ENCODE results near the gene ZMYM2. TPM values are rescaled to one million over a fixed set of nuclear protein-coding genes. Genes with fewer than 3 reads are reported as not detected.

ZMYM2 gene
- total RNA-seq = 10 to 100 TPM; 52.7 to 58.5 TPM

DNA sequence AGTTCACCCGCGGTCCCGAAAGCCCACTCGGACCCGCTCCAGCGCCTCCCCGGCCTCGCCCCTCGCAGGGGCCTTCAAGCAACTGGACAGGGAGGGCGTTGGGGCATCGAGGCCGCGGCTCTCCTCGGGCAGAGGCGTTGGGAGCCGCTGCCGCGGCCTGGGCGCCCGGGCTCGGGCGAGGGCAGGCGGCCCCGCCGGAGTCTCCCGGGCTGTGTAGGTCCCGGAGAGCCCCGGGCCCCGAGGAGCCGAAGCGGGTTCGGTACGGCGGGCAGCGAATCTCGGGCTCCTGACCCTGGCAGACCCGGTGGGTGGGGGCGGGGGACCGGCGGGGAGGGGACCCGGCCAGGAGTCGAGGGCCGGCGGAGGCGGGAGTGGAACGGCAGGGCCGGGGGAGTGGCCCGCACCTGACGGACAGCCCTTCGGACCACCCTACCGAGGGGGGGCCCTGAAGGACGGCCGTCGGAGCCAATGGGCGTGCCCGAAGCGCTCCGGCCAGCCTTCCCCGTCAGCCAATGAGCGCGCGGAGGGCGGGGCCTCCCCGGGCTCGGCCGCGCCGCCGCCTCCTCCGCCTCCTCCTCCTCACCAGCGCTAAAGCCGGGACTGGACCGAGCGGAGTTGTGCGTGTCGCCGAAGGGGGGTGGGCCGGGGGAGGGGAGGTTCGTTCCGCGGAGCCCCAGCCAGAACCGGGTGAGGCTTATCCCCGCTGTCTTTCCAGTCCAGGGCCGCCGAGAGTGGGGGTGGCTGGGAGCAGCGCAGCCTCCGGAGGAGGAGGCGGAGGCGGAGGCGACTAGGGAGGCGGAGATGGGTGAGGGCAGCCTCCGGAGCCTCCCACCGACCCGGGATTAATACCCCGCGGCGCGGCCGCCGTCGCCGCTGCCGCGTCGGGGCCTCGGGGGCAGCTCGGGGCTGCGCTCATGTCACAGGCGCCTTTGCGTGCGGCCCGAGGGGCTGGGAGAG is at the start of gene ZMYM2:
TSS of gene ZMYM2 (plus strand) at position 573 of the 957 bp plus-strand sequence. CDS start 34,346 bp downstream, outside the sequence.
- H3K27ac Mint-ChIP-seq = peak within 1 kb of the TSS; percentile 95
- peaks cover 14% of the 10 kb centered on the region for H3K36me3 Mint-ChIP-seq
- H3K27me3 Mint-ChIP-seq = no peaks in the 10 kb centered on the region
- H3K4me1 Mint-ChIP-seq = peaks cover 28% of the 10 kb centered on the region
- H3K9me3 Mint-ChIP-seq = no peaks in the 10 kb centered on the region
- H3K4me3 Mint-ChIP-seq = peak within 1 kb of the TSS; percentile 89
- peak; percentile 99 for DNase-seq

DNA sequence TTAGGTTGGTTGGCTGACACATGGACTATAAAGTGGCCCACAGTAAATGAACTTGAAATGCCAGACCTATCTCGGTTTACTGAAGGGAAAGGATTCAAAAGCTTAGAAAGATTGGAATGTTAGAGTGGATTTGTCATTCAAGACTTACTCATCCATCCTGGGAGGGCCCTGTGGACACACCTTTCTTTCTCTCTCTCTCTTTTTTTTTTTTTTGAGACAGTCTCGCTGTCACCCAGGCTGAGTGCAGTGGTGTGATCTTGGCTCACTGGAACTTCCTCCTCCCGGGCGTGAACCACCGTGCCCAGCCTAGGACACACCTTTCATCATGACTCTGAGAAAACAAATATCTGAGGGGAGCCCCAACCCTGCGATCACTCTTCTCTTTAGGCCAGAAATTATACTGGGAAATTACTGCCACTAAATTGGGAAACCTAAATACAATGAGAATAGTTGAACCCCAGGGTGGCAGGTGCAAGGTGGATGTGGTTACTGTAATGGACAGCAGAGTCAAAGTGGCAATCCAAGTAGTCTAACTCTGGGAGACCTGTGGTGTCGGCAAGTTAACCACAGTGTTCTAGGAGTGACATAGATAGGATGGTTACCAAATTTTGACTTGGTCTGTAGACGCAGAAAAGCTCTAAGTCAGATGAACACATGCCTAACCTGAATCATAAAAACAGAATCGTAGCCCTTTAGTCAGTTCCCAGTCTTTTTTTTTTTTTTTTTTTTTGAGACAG is 48.0 kb upstream of the ZMYM2 start:
- no peak for DNase-seq
- Mint-ChIP-seq H3K27ac (no peak overlapping the region), H3K4me1 (no peaks in the 10 kb centered on the region), H3K9me3 (no peaks in the 10 kb centered on the region), H3K4me3 (no peak overlapping the region), H3K27me3 (no peaks in the 10 kb centered on the region), H3K36me3 (no peaks in the 10 kb centered on the region)

DNA sequence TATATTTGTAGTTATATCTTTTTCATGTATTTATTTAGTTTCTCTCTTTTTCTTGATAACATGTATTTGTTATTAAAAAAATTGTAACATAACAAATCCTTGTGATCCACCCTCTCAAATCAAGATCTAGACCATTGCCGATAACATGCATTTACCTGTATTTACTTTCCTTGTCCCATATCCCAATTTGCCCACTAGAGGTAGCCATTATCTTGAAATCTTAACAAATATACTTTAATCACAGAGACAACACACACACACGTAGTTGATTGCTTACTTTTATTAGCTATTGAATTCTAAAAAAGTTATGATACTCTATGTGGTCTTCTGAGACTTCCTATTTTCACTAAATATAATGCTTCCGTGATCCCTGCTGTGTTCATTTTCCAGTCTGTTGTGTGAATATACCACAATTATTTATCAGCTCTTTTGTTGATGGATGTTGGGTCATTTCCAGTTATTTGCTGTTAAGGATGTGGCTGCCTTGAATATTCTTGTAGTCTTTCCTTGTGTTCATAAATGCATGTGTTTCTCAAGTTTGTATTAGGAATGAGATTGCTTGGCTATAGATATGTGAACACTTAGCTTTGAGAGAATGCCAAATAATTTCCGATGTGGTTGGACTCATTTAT is 31.3 kb upstream of the ZMYM2 start:
- H3K4me1 Mint-ChIP-seq = peaks cover 2% of the 10 kb centered on the region
- no peak overlapping the region for H3K27ac Mint-ChIP-seq
- H3K4me3 Mint-ChIP-seq = no peak overlapping the region
- no peaks in the 10 kb centered on the region for H3K9me3 Mint-ChIP-seq
- no peak for DNase-seq
- H3K36me3 Mint-ChIP-seq = no peaks in the 10 kb centered on the region
- H3K27me3 Mint-ChIP-seq = no peaks in the 10 kb centered on the region

DNA sequence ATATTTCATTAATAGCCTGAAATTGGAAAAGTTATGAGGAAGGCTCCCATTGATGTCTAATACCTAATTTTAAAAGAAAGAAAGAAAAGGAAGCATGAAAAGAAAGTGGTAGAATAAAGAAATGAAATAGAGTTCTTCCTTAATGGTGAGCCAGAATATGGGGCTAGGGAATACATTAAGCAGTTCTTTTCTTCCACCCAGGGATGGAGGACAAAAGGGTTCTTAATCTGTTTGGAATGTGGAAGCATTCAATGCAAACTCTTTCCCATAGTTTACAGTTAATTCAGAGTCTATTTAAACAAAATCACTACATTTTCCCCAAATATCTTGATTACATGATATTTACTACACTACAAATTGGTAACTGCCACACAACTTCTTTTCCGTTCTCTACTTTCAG is 18.4 kb upstream of the ZMYM2 start:
- no peak overlapping the region for H3K4me3 Mint-ChIP-seq
- H3K9me3 Mint-ChIP-seq = no peaks in the 10 kb centered on the region
- H3K4me1 Mint-ChIP-seq = no peaks in the 10 kb centered on the region
- DNase-seq = no peak
- H3K27ac Mint-ChIP-seq = no peak overlapping the region
- peaks cover 9% of the 10 kb centered on the region for H3K27me3 Mint-ChIP-seq
- H3K36me3 Mint-ChIP-seq = no peaks in the 10 kb centered on the region

DNA sequence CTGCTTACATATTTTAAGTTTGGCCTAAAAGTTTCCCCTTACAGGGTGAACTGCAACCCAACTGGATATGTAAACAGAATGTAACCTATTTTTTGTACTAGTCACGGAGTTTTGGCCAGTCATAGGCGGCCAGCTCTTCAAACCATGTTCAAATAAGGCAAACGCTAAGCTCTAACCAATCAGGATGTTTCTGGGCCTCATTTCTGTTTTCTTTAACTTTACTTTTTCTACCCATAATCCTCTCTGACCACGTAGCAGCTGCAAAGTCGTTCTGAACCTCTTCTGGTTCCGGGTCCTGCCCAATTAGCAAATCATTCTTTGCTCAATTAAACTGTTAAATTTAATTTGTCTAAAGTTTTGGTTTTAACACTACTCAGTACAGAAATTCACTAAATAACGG is 8.2 kb upstream of the ZMYM2 start:
- H3K27me3 Mint-ChIP-seq = no peaks in the 10 kb centered on the region
- no peak for DNase-seq
- H3K4me1 Mint-ChIP-seq = no peaks in the 10 kb centered on the region
- no peak overlapping the region for H3K4me3 Mint-ChIP-seq
- no peaks in the 10 kb centered on the region for H3K36me3 Mint-ChIP-seq
- H3K27ac Mint-ChIP-seq = no peak overlapping the region
- H3K9me3 Mint-ChIP-seq = no peaks in the 10 kb centered on the region

DNA sequence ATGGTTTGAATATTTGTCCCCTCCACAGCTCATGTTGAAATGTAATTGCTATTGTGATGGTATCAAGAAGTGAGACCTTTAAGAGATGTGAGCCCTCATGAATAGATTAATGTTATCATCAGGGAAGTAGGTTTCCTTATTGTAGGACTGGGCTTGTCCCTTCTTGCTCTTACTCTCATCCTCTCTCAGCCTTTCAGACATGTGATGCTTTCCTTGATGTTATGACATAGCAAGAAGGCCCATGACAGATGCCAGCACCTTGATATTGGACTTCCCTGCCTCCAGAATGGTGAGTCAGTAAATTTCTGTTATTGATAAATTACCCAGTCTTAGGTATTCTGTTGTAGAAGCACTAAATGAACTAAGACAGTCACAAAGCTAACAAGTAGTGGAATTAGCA is 5.7 kb upstream of the ZMYM2 start:
- Mint-ChIP-seq H3K4me3 (no peak overlapping the region), H3K27me3 (no peaks in the 10 kb centered on the region), H3K4me1 (peaks cover 4% of the 10 kb centered on the region), H3K27ac (no peak overlapping the region), H3K9me3 (no peaks in the 10 kb centered on the region), H3K36me3 (no peaks in the 10 kb centered on the region)
- DNase-seq = no peak

DNA sequence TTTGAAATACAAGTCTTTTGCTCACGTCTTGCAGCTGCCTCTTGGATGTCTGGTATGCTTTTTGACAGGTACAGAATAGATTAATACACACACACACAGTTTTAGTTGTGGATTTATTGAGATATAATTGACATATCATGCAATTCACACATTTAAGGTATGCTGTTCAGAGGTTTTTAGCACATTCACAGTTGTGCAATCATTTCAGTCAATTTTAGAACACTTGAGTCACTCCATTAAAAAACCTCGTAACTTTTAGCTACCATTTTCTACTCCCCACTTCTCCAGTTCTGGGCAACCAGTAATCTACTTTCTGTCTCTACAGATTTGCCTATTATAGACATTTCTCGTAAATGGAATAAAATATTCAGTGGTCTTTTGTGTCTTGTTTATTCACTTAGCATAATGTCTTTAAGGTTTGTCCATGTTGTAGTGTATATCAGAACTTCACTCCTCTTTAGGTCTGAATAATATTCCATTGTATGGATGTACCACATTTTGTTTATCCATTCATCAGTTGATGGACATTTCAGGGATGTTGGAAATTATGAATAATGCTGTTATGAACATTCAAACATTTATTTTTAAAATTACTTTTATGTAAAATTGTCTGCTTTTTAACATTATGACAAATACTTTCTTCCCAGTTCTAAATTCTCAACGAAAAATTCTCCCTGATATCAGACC is 2.5 kb upstream of the ZMYM2 start:
- Mint-ChIP-seq H3K4me3 (no peak overlapping the region), H3K27me3 (no peaks in the 10 kb centered on the region), H3K9me3 (no peaks in the 10 kb centered on the region), H3K4me1 (peaks cover 11% of the 10 kb centered on the region), H3K27ac (no peak overlapping the region), H3K36me3 (peaks cover 3% of the 10 kb centered on the region)
- DNase-seq = no peak

DNA sequence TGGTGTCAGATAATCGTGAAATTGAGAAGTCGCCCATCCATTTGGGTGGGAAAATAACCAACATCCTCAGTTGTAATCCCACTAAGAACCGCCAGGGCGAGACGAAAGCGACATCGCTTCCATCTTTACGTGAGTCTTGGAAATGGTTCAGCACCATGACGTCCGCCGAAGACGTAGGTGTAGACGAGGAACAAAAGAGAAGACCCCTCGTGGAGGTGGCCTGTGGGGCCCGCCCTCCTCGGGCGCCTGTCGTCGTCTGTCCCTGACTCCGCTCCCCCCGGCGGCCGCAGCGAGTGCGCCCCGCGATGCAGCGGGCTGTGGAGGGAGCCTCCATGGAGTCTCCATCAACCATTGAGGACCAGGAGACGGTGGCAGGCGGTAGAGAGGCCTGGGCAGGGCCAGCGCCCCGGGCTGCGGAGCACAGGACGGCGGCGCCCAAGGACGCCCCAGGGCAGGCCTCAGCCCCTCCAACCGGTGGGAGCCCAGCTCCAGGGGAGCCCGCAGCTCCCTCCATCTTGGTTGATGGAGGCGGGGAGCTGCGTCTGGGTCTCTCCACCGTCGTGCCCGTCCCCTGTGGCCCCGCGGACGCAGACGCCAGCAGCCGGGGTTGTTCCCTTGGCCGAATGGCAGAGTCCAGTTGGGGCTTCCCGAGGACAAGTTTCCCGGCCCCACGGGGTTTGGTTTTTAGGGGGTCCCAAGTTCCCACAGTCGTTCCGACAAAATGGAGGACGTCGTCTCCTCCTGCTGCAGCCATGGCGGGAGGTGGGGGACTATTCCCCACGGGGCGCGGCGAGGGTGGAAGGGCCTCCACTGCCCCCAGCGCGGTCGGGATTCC is 990 bp upstream of the ZMYM2 start:
- Mint-ChIP-seq H3K36me3 (peaks cover 10% of the 10 kb centered on the region), H3K9me3 (no peaks in the 10 kb centered on the region), H3K4me1 (peaks cover 23% of the 10 kb centered on the region), H3K4me3 (peak overlapping the region; percentile 80), H3K27ac (peak overlapping the region; percentile 89), H3K27me3 (no peaks in the 10 kb centered on the region)
- DNase-seq = peak; percentile 85

DNA sequence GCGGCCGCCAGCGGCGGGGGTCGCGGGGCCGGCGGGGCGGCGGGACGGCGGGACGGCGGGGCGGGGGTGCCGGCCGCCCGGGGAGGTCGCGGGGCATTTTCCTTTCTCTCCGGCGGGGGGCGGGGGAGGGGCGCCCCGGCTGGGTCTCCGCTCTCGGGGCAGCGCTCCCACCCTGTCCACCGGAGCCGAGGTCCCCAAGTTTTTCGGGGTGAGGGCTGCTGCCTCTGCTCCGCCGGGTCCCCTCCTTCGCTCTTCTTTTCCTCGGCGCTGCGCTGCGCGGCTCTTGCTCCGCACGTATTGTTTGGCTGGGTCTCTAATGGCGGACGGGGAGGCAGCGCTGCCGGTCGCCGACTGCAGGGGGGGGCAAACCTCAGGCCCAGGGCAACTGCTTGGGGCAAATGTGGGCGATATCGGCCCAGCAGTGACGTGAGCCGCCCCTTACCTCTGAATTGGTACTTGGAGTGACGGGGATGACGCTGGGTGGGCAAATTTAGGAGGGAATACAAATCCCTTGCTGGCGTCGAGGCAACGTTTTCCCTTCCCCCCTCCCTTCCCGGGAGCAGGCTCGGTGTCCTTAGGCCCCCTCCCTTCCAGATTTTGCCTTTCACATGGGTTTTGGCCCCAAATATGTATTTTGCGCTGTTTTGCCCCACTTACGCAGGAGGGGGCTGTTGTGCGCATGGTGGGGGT is 759 bp downstream of the ZMYM2 start:
- H3K9me3 Mint-ChIP-seq = no peaks in the 10 kb centered on the region

DNA sequence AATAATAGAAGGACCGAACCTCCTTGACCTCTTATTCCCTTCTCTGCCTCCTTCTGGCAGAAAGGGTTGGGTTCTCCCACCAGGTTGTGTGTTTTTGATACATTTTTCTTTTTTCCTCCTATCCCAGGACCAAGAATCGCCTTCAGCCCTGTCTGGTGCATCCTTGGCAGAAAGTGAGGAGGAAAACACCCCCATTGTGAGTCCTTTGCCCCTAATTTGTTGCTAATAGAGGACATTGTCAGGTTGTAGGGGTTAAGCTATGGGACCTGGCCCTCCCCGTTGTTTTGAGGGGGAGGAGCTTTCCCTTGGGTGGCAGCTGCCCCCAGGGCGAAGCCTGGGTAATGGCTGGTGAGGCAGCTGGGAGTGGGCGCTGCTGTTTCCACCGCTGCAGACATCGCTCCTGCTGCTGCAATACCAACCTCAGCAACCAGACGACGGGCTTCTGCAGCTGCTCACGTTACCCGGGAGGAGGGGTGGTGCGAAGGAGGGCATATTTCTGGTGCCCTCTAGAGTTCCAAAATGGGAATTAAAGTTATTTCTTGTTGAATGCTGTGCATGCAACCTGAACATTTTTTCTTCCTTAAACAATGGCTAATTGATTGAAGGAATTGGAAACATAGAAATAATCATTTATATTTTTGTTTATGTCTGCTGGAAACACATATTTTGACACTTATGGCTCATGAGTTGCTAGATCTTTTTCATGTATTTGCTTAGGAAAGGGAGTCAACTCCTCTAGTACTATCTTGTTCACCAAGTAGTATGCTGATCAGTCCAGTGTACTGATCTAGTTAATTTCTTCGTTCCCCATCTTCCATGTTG is 1.5 kb downstream of the ZMYM2 start:
- Mint-ChIP-seq H3K27me3 (no peaks in the 10 kb centered on the region), H3K9me3 (no peaks in the 10 kb centered on the region), H3K27ac (peak overlapping the region; percentile 95), H3K4me1 (peaks cover 30% of the 10 kb centered on the region), H3K36me3 (peaks cover 17% of the 10 kb centered on the region), H3K4me3 (peak overlapping the region; percentile 89)
- peak; percentile 89 for DNase-seq

More for the DNA sequence above, 759 bp downstream of the ZMYM2 start:
- Mint-ChIP-seq H3K4me3 (peak overlapping the region; percentile 89), H3K36me3 (peaks cover 17% of the 10 kb centered on the region), H3K4me1 (peaks cover 28% of the 10 kb centered on the region), H3K27me3 (no peaks in the 10 kb centered on the region), H3K27ac (peak overlapping the region; percentile 95)
- DNase-seq = peak; percentile 75

DNA sequence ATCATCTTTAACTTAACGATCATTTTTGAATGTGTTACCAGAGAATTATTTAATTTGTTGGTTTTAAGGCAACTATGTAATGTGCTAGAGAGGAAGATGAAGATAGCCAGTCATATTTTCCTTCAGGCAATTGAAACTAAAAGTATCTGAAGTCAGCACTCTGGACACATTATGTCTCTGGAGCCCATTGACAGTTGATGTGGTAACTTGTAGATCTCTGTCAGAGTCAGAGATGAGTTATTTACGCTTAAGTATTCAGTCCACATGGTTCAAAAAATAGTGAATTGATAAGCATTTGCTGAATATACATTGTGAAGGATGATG is 2.1 kb downstream of the ZMYM2 start:
- peak overlapping the region; percentile 89 for H3K4me3 Mint-ChIP-seq
- no peaks in the 10 kb centered on the region for H3K9me3 Mint-ChIP-seq
- peak overlapping the region; percentile 95 for H3K27ac Mint-ChIP-seq
- no peaks in the 10 kb centered on the region for H3K27me3 Mint-ChIP-seq
- DNase-seq = no peak
- peaks cover 22% of the 10 kb centered on the region for H3K36me3 Mint-ChIP-seq
- peaks cover 34% of the 10 kb centered on the region for H3K4me1 Mint-ChIP-seq

DNA sequence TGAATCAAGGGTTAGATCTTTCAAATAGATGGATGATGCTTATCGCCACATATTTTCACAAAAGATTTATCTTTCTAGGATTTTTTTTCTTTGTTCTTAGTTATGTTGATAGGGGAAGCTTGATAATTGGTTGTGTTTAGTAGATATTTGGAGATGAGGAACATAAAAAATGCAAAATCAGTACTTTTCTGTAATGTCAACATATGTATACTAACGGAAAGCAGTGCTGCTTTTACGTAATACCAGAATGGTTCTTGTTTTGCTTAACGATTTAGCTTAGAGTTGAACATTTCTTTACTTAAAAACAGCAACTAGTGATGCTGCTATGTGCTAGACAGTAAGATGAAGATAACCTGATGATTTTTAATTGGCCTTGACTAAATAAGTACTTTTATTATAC is 3.0 kb downstream of the ZMYM2 start:
- Mint-ChIP-seq H3K36me3 (peaks cover 24% of the 10 kb centered on the region), H3K4me3 (peak overlapping the region; percentile 44), H3K4me1 (peaks cover 34% of the 10 kb centered on the region), H3K27ac (peak overlapping the region; percentile 95), H3K27me3 (no peaks in the 10 kb centered on the region), H3K9me3 (no peaks in the 10 kb centered on the region)
- no peak for DNase-seq

DNA sequence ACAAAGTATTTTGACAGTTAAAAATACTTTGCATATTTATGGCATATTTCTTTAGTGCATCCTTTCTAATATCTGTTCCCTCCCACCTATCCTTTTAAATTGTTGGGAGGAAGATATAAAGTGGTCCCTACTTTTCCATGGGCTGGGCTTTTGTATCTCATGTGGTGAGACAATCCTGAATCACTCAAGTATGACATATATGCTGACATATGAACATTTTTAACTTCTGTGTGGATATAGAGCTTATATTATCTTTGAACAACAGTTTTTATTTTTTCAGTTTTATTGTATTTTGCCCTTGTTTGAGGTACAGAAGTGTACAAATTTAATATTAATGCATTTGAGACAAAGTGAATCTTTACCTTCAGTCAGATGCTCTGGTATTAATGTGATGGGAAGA is 3.4 kb downstream of the ZMYM2 start:
- Mint-ChIP-seq H3K9me3 (no peaks in the 10 kb centered on the region), H3K27ac (peak overlapping the region; percentile 71), H3K27me3 (no peaks in the 10 kb centered on the region), H3K36me3 (peaks cover 26% of the 10 kb centered on the region), H3K4me3 (peak overlapping the region; percentile 22), H3K4me1 (peaks cover 34% of the 10 kb centered on the region)
- DNase-seq = no peak
